ENCODE measurements around the gene MEIOC.
"Not testable (repeated sequence)": the region's sequence is repeated elsewhere in the genome, so short reads cannot be mapped to it uniquely, and the experiment has no call there.

Gene MEIOC

GRCh38 chr17:44648963-44649362 lies 7.3 kb upstream of the MEIOC start:
- no peak for DNase-seq

- no peak for DNase-seq
These were observed 5.0 kb upstream of the MEIOC start for GRCh38 chr17:44651228-44651627.

GRCh38 chr17:44652727-44653126 lies 3.5 kb upstream of the MEIOC start:
- no peak for DNase-seq

GRCh38 chr17:44653384-44653783 lies 2.9 kb upstream of the MEIOC start:
- no peak for DNase-seq

- DNase-seq = no peak
These were observed 2.3 kb upstream of the MEIOC start for GRCh38 chr17:44653954-44654353.

GRCh38 chr17:44661835-44662234 lies 5.6 kb downstream of the MEIOC start:
- DNase-seq = no peak

GRCh38 chr17:44663095-44663494 lies 6.8 kb downstream of the MEIOC start:
- no peak for DNase-seq

GRCh38 chr17:44664867-44665266 lies 8.6 kb downstream of the MEIOC start:
- no peak for DNase-seq

GRCh38 chr17:44666006-44666405 lies 9.7 kb downstream of the MEIOC start:
- no peak for DNase-seq

GRCh38 chr17:44672479-44673093 lies 16.3 kb downstream of the MEIOC start:
- no peak for DNase-seq

- DNase-seq = no peak
These were observed 17.6 kb downstream of the MEIOC start for GRCh38 chr17:44673893-44674292.

GRCh38 chr17:44677136-44677535 lies 20.9 kb downstream of the MEIOC start:
- no peak for DNase-seq

GRCh38 chr17:44683303-44683702 lies 27.0 kb downstream of the MEIOC start:
- DNase-seq = not testable (repeated sequence)

- no peak for DNase-seq
These were observed 31.5 kb downstream of the MEIOC start for GRCh38 chr17:44687756-44688155.

GRCh38 chr17:44688200-44688599 lies 31.9 kb downstream of the MEIOC start:
- DNase-seq = no peak

- no peak for DNase-seq
These were observed 32.6 kb downstream of the MEIOC start for GRCh38 chr17:44688675-44689476.

GRCh38 chr17:44689477-44690217 lies 33.4 kb downstream of the MEIOC start, which contains the start of gene CCDC43:
Gene CCDC43 (minus strand): TSS chr17:44689776. CDS start chr17:44689753, 23 bp downstream.
- DNase-seq = peak; percentile 90

GRCh38 chr17:44690746-44691306 lies 34.6 kb downstream of the MEIOC start:
- not testable (repeated sequence) for DNase-seq

GRCh38 chr17:44693609-44694008 lies 37.3 kb downstream of the MEIOC start:
- no peak for DNase-seq

GRCh38 chr17:44700288-44700687 lies 44.0 kb downstream of the MEIOC start:
- not testable (repeated sequence) for DNase-seq

- no peak for DNase-seq
These were observed 51.6 kb downstream of the MEIOC start for GRCh38 chr17:44707755-44708400.

GRCh38 chr17:44708401-44709263 lies 52.4 kb downstream of the MEIOC start, which contains the start of gene DBF4B:
Gene DBF4B (plus strand): TSS chr17:44708665. CDS start chr17:44708821, 156 bp downstream.
- peak; percentile 72 for DNase-seq
